ENCODE results near the gene FRMPD1.

Gene FRMPD1

GRCh38 chr9:37683531-37684371 is 33.0 kb downstream of the FRMPD1 start:
- no peak for DNase-seq (ENCODE audit: low read depth)
- Histone ChIP-seq H3K4me1 (ENCODE audit: control insufficient read depth, insufficient read depth, low read length) (no peaks in the 10 kb centered on the region), H3K4me3 (ENCODE audit: low read length) (no peak overlapping the region), H3K36me3 (ENCODE audit: control insufficient read depth, insufficient read depth, low read length, severe bottlenecking) (no peaks in the 10 kb centered on the region), H3K9me3 (ENCODE audit: control insufficient read depth, low read length) (no peaks in the 10 kb centered on the region), H3K27me3 (replicated peaks; ENCODE audit: control insufficient read depth, insufficient read depth, low read length) (no peaks in the 10 kb centered on the region), H3K9ac (ENCODE audit: low read length) (no peak overlapping the region)

DNA sequence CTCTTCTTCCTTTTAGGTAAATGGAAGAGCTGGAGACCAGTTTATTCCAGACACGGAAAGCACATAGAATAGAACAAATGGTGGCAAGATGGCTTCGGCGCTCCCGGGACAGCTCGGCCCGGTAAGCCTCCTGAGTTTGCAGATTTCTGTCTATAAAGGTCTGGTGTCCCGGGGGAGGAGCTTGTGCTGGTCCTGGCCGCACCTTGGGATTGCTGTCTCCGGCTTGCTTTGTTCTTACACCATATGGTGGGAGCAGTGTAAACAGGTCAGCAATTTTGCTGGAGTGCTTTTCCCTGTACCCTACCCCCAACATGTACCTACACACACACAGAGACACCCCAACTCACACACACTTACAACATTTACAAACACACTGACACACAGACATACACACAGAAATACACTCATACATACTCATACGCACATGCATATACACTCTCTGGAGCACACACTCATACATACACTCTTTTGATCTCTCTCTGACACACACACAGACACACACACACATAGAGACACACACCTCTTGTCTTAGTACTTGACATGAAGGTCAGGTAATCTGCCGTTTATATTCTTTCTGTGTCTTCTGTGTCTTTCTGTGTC is 42.0 kb downstream of the FRMPD1 start:
- Histone ChIP-seq H3K27me3 (replicated peaks; ENCODE audit: control insufficient read depth, insufficient read depth, low read length) (no peaks in the 10 kb centered on the region), H3K9ac (ENCODE audit: low read length) (no peak overlapping the region), H3K9me3 (ENCODE audit: control insufficient read depth, low read length) (peaks cover 8% of the 10 kb centered on the region), H3K4me3 (ENCODE audit: low read length) (no peak overlapping the region), H3K4me1 (ENCODE audit: control insufficient read depth, insufficient read depth, low read length) (peaks cover 8% of the 10 kb centered on the region), H3K36me3 (ENCODE audit: control insufficient read depth, insufficient read depth, low read length, severe bottlenecking) (no peaks in the 10 kb centered on the region)
- DNase-seq (ENCODE audit: low read depth) = no peak

- Histone ChIP-seq H3K27me3 (replicated peaks; ENCODE audit: control insufficient read depth, insufficient read depth, low read length) (no peaks in the 10 kb centered on the region), H3K9ac (ENCODE audit: low read length) (no peak overlapping the region), H3K36me3 (ENCODE audit: control insufficient read depth, insufficient read depth, low read length, severe bottlenecking) (no peaks in the 10 kb centered on the region), H3K4me3 (ENCODE audit: low read length) (no peak overlapping the region), H3K4me1 (ENCODE audit: control insufficient read depth, insufficient read depth, low read length) (peaks cover 8% of the 10 kb centered on the region), H3K9me3 (ENCODE audit: control insufficient read depth, low read length) (peaks cover 8% of the 10 kb centered on the region)
- DNase-seq (ENCODE audit: low read depth) = peak; percentile 19
Measured at GRCh38 chr9:37693260-37693659, 42.5 kb downstream of the FRMPD1 start.

DNA sequence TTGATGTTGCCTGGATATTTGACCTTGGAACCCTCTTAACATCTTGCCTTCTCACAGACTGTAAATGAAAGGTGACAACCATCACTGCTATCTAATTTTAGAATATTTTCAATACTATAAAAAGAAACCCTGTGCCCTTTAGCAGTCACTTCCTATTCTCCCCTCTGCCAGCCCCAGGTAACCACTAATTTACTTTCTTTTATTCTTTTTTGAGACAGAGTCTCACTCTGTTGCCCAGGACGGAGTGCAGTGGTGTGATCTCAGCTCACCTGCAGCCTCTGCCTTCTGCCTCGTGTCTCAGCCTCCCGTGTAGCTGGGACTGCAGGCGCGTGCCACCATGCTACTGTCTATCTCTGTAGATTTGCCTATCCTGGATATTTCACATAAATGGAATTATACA is 43.6 kb downstream of the FRMPD1 start:
- H3K36me3 ChIP-seq (ENCODE audit: control insufficient read depth, insufficient read depth, low read length, severe bottlenecking) = no peaks in the 10 kb centered on the region
- no peak overlapping the region for H3K9ac ChIP-seq (ENCODE audit: low read length)
- DNase-seq (ENCODE audit: low read depth) = no peak
- H3K4me3 ChIP-seq (ENCODE audit: low read length) = no peak overlapping the region
- no peaks in the 10 kb centered on the region for H3K27me3 ChIP-seq (replicated peaks; ENCODE audit: control insufficient read depth, insufficient read depth, low read length)
- H3K9me3 ChIP-seq (ENCODE audit: control insufficient read depth, low read length) = peaks cover 8% of the 10 kb centered on the region
- peaks cover 8% of the 10 kb centered on the region for H3K4me1 ChIP-seq (ENCODE audit: control insufficient read depth, insufficient read depth, low read length)

GRCh38 chr9:37696528-37696927 is 45.8 kb downstream of the FRMPD1 start:
- DNase-seq (ENCODE audit: low read depth) = no peak
- H3K4me1 ChIP-seq (ENCODE audit: control insufficient read depth, insufficient read depth, low read length) = peaks cover 18% of the 10 kb centered on the region
- H3K9ac ChIP-seq (ENCODE audit: low read length) = no peak overlapping the region
- H3K9me3 ChIP-seq (ENCODE audit: control insufficient read depth, low read length) = no peaks in the 10 kb centered on the region
- H3K36me3 ChIP-seq (ENCODE audit: control insufficient read depth, insufficient read depth, low read length, severe bottlenecking) = no peaks in the 10 kb centered on the region
- no peaks in the 10 kb centered on the region for H3K27me3 ChIP-seq (replicated peaks; ENCODE audit: control insufficient read depth, insufficient read depth, low read length)
- H3K4me3 ChIP-seq (ENCODE audit: low read length) = no peak overlapping the region

- H3K9ac ChIP-seq (ENCODE audit: low read length) = no peak overlapping the region
- H3K4me3 ChIP-seq (ENCODE audit: low read length) = no peak overlapping the region
Measured at GRCh38 chr9:37700131-37700530, 49.4 kb downstream of the FRMPD1 start.

DNA sequence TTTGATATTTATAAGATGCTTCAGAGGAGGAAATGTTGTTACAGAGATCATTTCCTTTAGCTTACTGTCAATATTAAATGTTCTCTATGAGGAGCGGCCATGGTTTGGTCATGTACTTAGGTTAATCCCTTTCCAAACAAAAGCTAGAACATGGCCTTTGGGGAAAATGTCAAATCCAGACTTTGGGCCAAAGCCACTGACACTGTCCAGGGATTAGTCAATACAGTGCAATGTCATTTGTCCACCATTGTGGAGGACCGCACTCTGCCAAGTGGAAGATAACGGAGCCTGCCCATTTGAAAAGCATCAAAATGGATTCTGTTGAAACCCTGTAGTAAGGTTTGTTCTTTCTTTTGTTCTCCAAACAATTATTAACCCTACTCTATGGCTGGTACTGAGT is 50.1 kb downstream of the FRMPD1 start:
- no peak for DNase-seq (ENCODE audit: low read depth)
- H3K4me1 ChIP-seq (ENCODE audit: control insufficient read depth, insufficient read depth, low read length) = peaks cover 9% of the 10 kb centered on the region
- no peak overlapping the region for H3K9ac ChIP-seq (ENCODE audit: low read length)
- H3K4me3 ChIP-seq (ENCODE audit: low read length) = no peak overlapping the region
- H3K36me3 ChIP-seq (ENCODE audit: control insufficient read depth, insufficient read depth, low read length, severe bottlenecking) = no peaks in the 10 kb centered on the region
- H3K9me3 ChIP-seq (ENCODE audit: control insufficient read depth, low read length) = no peaks in the 10 kb centered on the region
- no peaks in the 10 kb centered on the region for H3K27me3 ChIP-seq (replicated peaks; ENCODE audit: control insufficient read depth, insufficient read depth, low read length)

More at GRCh38 chr9:37700131-37700530, 49.4 kb downstream of the FRMPD1 start:
- Histone ChIP-seq H3K9me3 (ENCODE audit: control insufficient read depth, low read length) (no peaks in the 10 kb centered on the region), H3K36me3 (ENCODE audit: control insufficient read depth, insufficient read depth, low read length, severe bottlenecking) (no peaks in the 10 kb centered on the region), H3K27me3 (replicated peaks; ENCODE audit: control insufficient read depth, insufficient read depth, low read length) (no peaks in the 10 kb centered on the region), H3K4me1 (ENCODE audit: control insufficient read depth, insufficient read depth, low read length) (peaks cover 9% of the 10 kb centered on the region)
- no peak for DNase-seq (ENCODE audit: low read depth)

GRCh38 chr9:37705787-37706186 is 55.0 kb downstream of the FRMPD1 start:
- no peak for DNase-seq (ENCODE audit: low read depth)
- Histone ChIP-seq H3K9ac (ENCODE audit: low read length) (no peak overlapping the region), H3K36me3 (ENCODE audit: control insufficient read depth, insufficient read depth, low read length, severe bottlenecking) (no peaks in the 10 kb centered on the region), H3K27me3 (replicated peaks; ENCODE audit: control insufficient read depth, insufficient read depth, low read length) (peaks cover 3% of the 10 kb centered on the region), H3K9me3 (ENCODE audit: control insufficient read depth, low read length) (no peaks in the 10 kb centered on the region), H3K4me3 (ENCODE audit: low read length) (no peak overlapping the region), H3K4me1 (ENCODE audit: control insufficient read depth, insufficient read depth, low read length) (peaks cover 2% of the 10 kb centered on the region)

- H3K9me3 ChIP-seq (ENCODE audit: control insufficient read depth, low read length) = no peaks in the 10 kb centered on the region
- peak; percentile 0 for DNase-seq (ENCODE audit: low read depth)
- no peak overlapping the region for H3K4me3 ChIP-seq (ENCODE audit: low read length)
- H3K27me3 ChIP-seq (replicated peaks; ENCODE audit: control insufficient read depth, insufficient read depth, low read length) = peaks cover 3% of the 10 kb centered on the region
- no peaks in the 10 kb centered on the region for H3K4me1 ChIP-seq (ENCODE audit: control insufficient read depth, insufficient read depth, low read length)
- no peaks in the 10 kb centered on the region for H3K36me3 ChIP-seq (ENCODE audit: control insufficient read depth, insufficient read depth, low read length, severe bottlenecking)
- no peak overlapping the region for H3K9ac ChIP-seq (ENCODE audit: low read length)
Measured at GRCh38 chr9:37706290-37706689, 55.5 kb downstream of the FRMPD1 start.

DNA sequence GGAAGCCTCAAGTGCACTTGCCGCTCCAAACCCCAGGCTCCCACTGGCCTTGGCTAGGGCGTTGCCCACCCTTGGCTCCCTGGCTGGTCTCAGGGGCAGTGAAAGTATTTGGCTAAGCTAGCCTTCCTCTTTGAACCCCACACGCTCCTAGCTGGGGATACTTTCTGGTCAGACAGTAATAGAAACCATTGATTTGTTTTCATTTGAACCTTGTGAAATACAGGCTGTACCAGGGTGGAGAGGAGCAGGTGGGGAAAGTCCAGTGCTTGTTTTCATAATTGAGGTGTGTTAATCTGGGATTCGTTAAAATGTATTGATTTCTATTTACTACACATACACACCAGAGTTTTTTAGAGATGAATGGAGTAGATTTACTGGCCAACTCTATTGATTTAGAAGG is 57.0 kb downstream of the FRMPD1 start:
- Histone ChIP-seq H3K4me3 (ENCODE audit: low read length) (no peak overlapping the region), H3K9me3 (ENCODE audit: control insufficient read depth, low read length) (no peaks in the 10 kb centered on the region), H3K27me3 (replicated peaks; ENCODE audit: control insufficient read depth, insufficient read depth, low read length) (peaks cover 3% of the 10 kb centered on the region), H3K9ac (ENCODE audit: low read length) (no peak overlapping the region), H3K4me1 (ENCODE audit: control insufficient read depth, insufficient read depth, low read length) (no peaks in the 10 kb centered on the region), H3K36me3 (ENCODE audit: control insufficient read depth, insufficient read depth, low read length, severe bottlenecking) (no peaks in the 10 kb centered on the region)
- DNase-seq (ENCODE audit: low read depth) = no peak

DNA sequence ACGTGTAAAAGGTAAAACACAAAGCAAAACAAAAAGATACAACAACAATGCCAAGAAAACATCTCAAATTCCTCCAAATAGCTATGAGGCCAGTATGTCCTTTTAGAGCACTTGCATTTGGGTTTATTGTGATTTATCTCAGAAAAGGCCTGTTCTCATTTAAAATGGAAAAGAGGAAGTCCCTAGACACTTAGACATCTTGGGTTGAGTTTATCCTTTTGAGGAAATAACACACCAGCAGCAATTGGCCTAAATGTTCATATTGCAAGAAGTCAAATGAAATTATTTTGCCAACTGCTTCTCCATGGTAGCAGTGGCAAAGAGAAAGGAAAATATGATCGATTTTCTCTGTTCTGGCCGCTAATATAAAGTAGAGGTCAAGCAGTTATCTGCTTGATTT is 59.3 kb downstream of the FRMPD1 start:
- Histone ChIP-seq H3K9me3 (ENCODE audit: control insufficient read depth, low read length) (no peaks in the 10 kb centered on the region), H3K4me1 (ENCODE audit: control insufficient read depth, insufficient read depth, low read length) (no peaks in the 10 kb centered on the region)
- no peak for DNase-seq (ENCODE audit: low read depth)

More for the DNA sequence above, 59.3 kb downstream of the FRMPD1 start:
- Histone ChIP-seq H3K36me3 (ENCODE audit: control insufficient read depth, insufficient read depth, low read length, severe bottlenecking) (no peaks in the 10 kb centered on the region), H3K9ac (ENCODE audit: low read length) (no peak overlapping the region), H3K4me3 (ENCODE audit: low read length) (no peak overlapping the region), H3K27me3 (replicated peaks; ENCODE audit: control insufficient read depth, insufficient read depth, low read length) (peaks cover 3% of the 10 kb centered on the region)

Measured in adipocyte (in vitro differentiated cells).